ENCODE results near the gene RRP9. TPM values are rescaled to one million over a fixed set of nuclear protein-coding genes. Genes with fewer than 3 reads are reported as not detected.

The RRP9 gene
- total RNA-seq, 2 experiments from 2014 or later: 82.4 to 83.9 TPM

DNA sequence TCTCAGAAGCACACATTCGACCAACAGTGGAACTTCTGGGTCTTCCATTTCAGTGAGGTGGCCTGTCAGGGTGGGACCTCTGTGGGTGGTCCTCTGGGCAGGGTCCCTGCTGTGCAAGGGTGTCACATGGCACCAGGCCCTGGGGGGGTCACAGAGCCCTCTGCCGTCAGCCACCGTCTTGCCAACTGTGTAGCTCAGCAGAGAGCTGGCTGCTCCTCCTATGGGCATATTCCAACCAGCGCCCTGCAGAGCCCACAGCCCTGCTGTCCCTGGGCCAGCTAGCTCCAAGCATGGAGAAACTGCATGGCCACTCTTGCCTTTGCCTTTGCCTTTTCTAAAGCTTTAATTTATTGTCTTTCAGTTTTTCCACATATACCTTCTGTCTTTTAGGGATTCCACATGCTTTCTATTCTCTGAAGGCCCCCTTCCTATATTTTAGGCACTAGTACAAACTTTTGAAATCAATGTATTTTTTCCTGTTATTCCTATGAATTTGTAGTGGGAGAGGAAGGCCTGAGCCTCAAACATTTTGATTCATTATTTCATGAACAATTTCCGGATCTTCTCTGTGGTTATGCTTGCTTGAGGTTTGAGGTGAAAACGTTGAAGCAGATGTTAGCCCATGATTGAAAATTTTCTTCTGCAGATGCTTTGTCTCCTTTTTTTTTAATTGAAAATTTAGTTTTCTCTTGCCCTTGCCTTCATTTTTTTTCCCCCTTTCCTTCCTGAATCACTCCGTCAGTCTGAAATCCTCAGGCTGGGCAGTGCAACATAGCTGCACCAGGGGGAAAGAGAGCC, 50.3 kb downstream of the RRP9 start:
- ChIA-PET CTCF (no interaction called here), POLR2A (no interaction called here)

DNA sequence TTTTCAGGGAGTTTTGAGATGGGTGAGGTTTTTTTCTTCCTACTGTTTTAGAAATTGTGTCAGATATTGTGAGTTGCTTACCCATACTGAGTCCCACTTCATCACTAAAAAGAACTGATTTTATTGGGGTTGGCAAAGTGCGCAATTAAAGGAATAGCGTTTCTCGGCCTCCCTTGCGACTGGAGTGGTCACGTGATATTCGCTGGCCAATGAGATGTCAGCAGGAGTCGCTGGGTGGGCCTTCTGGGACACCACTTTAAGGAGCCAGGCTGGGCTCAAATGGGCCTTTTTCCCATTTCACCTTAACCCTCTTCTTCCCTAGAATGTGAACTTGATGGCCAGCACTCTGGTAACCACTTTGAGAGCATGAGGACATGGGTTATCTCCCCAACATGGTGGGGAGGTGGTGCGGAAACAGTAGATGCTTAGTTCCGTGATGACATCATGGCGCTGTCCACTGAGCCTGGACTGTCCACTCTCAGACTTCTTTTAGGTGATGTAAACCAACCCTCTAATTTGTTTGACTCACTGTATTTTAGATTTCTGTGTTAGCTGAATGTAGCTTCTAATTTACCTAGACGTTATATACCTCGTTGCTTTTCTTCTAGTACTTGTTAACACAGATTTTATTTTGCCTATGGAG, 53.1 kb downstream of the RRP9 start:
- CTCF ChIA-PET: no interaction called here
- POLR2A ChIA-PET: no interaction called here

DNA sequence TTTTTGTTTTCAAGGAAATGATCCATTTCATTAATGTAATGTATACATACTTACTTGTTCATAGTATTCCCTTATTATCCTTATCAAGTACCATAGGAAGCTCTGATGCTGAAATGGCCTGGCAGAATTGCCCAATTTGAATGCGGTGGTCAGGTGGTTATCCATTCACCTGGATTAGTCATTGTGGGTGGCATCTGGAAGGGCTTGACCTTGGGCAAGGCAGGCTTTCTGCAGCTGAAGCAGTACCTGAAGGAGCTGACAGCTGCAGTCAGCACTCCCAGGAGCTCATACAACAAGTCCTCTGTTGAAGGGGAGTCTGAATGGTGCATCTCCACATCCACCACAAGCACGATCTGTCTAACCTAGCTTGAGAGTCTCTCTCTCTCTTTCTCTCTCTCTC, 54.1 kb downstream of the RRP9 start:
- ChIA-PET POLR2A (no interaction called here), CTCF (no interaction called here)

DNA sequence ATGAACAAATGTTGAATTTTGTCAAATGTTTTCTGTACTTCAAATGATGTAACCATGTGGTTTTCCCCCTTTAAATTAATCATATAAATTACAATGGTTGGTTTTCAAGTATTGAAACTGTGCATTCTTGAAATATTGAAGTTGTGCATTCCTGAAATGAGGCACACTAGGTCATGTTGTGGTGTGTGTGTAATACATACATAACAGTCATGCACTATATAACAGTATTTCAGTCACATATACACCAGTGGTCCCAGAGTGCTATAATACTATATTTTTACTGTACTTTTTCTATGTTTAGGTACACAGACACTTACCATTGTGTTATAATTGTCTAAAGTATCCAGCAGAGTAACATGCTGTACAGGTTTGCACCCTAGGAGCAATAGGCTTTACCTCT, 55.3 kb downstream of the RRP9 start:
- POLR2A ChIA-PET: no interaction called here
- CTCF ChIA-PET: no interaction called here

Other genes starting within 250 kb of the RRP9 start
- gene GRM2, start 234.8 kb downstream of the RRP9 start, total RNA-seq: under 1 TPM; 0.11 to 0.23 TPM
- not detected for gene IQCF6, start 162.7 kb downstream of the RRP9 start, total RNA-seq
- not detected for gene IQCF2, start 80.3 kb downstream of the RRP9 start, total RNA-seq
- not detected for gene IQCF5, start 66.3 kb downstream of the RRP9 start, total RNA-seq
- not detected for gene IQCF1, start 38.6 kb downstream of the RRP9 start, total RNA-seq
- gene PARP3, start 459 bp upstream of the RRP9 start, total RNA-seq: 10 to 100 TPM in 1 of 2 experiments, 1 to 10 TPM in 1; 9.7 to 12.2 TPM
- gene GPR62, start 13.5 kb upstream of the RRP9 start, total RNA-seq: not detected
- 10 to 100 TPM; 10.4 to 10.9 TPM for gene PCBP4, start 25.6 kb upstream of the RRP9 start, total RNA-seq
- 10 to 100 TPM; 57.2 to 59.0 TPM for gene ABHD14B, start 32.1 kb upstream of the RRP9 start, total RNA-seq
- 10 to 100 TPM; 14.4 to 14.5 TPM for gene ABHD14A, start 33.2 kb upstream of the RRP9 start, total RNA-seq
- 10 to 100 TPM; 57.0 to 63.9 TPM for gene ACY1, start 41.6 kb upstream of the RRP9 start, total RNA-seq
- gene RPL29, start 54.0 kb upstream of the RRP9 start, total RNA-seq: 1,000 to 10,000 TPM; 1,417 to 1,432 TPM
- 10 to 100 TPM; 26.5 to 26.8 TPM for gene DUSP7, start 114.7 kb upstream of the RRP9 start, total RNA-seq
- 10 to 100 TPM; 24.5 to 27.4 TPM for gene POC1A, start 212.5 kb upstream of the RRP9 start, total RNA-seq

Measured in activated CD8-positive, alpha-beta memory T cell treated with anti-CD3 and anti-CD28 coated beads for 36 hours (primary cell).